ENCODE data around the gene MT1X.

- TF ChIP-seq, protein P1, sequence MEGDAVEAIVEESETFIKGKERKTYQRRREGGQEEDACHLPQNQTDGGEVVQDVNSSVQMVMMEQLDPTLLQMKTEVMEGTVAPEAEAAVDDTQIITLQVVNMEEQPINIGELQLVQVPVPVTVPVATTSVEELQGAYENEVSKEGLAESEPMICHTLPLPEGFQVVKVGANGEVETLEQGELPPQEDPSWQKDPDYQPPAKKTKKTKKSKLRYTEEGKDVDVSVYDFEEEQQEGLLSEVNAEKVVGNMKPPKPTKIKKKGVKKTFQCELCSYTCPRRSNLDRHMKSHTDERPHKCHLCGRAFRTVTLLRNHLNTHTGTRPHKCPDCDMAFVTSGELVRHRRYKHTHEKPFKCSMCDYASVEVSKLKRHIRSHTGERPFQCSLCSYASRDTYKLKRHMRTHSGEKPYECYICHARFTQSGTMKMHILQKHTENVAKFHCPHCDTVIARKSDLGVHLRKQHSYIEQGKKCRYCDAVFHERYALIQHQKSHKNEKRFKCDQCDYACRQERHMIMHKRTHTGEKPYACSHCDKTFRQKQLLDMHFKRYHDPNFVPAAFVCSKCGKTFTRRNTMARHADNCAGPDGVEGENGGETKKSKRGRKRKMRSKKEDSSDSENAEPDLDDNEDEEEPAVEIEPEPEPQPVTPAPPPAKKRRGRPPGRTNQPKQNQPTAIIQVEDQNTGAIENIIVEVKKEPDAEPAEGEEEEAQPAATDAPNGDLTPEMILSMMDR (tag by site-specific recombination; IDR thresholded peaks at IDR 0.05): no peak
- TF ChIP-seq ZNF624 (tag by site-specific recombination; IDR thresholded peaks at IDR 0.05): no peak
- TF ChIP-seq ZNF558 (tag by site-specific recombination; IDR thresholded peaks at IDR 0.05): no peak
- no peak for TF ChIP-seq HOXA7 (CRISPR knock-in tag; IDR thresholded peaks at IDR 0.05; ENCODE audit: borderline replicate concordance)
- no peak for TF ChIP-seq ZNF350 (tag by site-specific recombination; IDR thresholded peaks at IDR 0.05)
- no peak for TF ChIP-seq ZNF654 (tag by site-specific recombination; IDR thresholded peaks at IDR 0.05; ENCODE audit: low read depth)
- TF ChIP-seq, protein P2, sequence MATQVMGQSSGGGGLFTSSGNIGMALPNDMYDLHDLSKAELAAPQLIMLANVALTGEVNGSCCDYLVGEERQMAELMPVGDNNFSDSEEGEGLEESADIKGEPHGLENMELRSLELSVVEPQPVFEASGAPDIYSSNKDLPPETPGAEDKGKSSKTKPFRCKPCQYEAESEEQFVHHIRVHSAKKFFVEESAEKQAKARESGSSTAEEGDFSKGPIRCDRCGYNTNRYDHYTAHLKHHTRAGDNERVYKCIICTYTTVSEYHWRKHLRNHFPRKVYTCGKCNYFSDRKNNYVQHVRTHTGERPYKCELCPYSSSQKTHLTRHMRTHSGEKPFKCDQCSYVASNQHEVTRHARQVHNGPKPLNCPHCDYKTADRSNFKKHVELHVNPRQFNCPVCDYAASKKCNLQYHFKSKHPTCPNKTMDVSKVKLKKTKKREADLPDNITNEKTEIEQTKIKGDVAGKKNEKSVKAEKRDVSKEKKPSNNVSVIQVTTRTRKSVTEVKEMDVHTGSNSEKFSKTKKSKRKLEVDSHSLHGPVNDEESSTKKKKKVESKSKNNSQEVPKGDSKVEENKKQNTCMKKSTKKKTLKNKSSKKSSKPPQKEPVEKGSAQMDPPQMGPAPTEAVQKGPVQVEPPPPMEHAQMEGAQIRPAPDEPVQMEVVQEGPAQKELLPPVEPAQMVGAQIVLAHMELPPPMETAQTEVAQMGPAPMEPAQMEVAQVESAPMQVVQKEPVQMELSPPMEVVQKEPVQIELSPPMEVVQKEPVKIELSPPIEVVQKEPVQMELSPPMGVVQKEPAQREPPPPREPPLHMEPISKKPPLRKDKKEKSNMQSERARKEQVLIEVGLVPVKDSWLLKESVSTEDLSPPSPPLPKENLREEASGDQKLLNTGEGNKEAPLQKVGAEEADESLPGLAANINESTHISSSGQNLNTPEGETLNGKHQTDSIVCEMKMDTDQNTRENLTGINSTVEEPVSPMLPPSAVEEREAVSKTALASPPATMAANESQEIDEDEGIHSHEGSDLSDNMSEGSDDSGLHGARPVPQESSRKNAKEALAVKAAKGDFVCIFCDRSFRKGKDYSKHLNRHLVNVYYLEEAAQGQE (tag by site-specific recombination; IDR thresholded peaks at IDR 0.05): no peak
Measured at GRCh38 chr16:56673921-56674320, 8.3 kb upstream of the MT1X start.
